HEK293T (cell line): Measurements from ENCODE around the gene OSBPL8.

Experiments
- CTCF ChIA-PET: fragments of 350-600 bp; formaldehyde crosslinking; extraction: SDS; loops from one replicate; lab custom pipeline; 2021; ENCODE audit warnings: antibody characterized with exemption, inconsistent platforms; lab: Yijun Ruan, JAX
- POLR2A ChIA-PET: fragments of 350-600 bp; formaldehyde crosslinking; extraction: SDS; loops from one replicate; lab custom pipeline; 2020; ENCODE audit warnings: antibody characterized with exemption, inconsistent platforms; lab: Yijun Ruan, JAX
- DNase-seq: peaks from one replicate; pipeline ENCODE4 v3.0.0; 2012; ENCODE audit warnings: mixed read lengths; ENCODE audit errors: extremely low spot score
- ARNT ChIP-seq: fragments of 450-650 bp; IDR thresholded peaks from 2 replicates; pipeline ENCODE4 v1.6.1; 2017; ENCODE audit warnings: mild to moderate bottlenecking
- BHLHE40 ChIP-seq: fragments of 450-650 bp; IDR thresholded peaks from 2 replicates; pipeline ENCODE4 v1.6.1; 2016; ENCODE audit warnings: mild to moderate bottlenecking, moderate library complexity, borderline replicate concordance
- CTBP1 ChIP-seq: fragments of 450-650 bp; IDR thresholded peaks from 2 replicates; pipeline ENCODE4 v1.6.1; 2016; ENCODE audit warnings: borderline replicate concordance
- ELF4 ChIP-seq: fragments of 450-650 bp; IDR thresholded peaks from 2 replicates; pipeline ENCODE4 v1.6.1; 2017; ENCODE audit warnings: antibody characterized with exemption
- FOXA1 ChIP-seq: fragments of 450-650 bp; IDR thresholded peaks from 2 replicates; pipeline ENCODE4 v1.6.1; 2016; ENCODE audit warnings: mild to moderate bottlenecking
- FOXK2 ChIP-seq: fragments of 450-650 bp; IDR thresholded peaks from 2 replicates; pipeline ENCODE4 v1.6.1; 2016; ENCODE audit warnings: mild to moderate bottlenecking
- FOXM1 ChIP-seq: fragments of 450-650 bp; IDR thresholded peaks from 2 replicates; pipeline ENCODE4 v1.6.1; 2017; ENCODE audit warnings: mild to moderate bottlenecking, borderline replicate concordance
- HDGF ChIP-seq: fragments of 450-650 bp; IDR thresholded peaks from 2 replicates; pipeline ENCODE4 v1.6.1; 2017; ENCODE audit warnings: antibody characterized with exemption, borderline replicate concordance
- L3MBTL2 ChIP-seq: fragments of 450-650 bp; conservative IDR thresholded peaks from 2 replicates; pipeline ENCODE4 v1.6.1; 2016; ENCODE audit warnings: mild to moderate bottlenecking
- LEF1 ChIP-seq: fragments of 450-650 bp; IDR thresholded peaks from 2 replicates; pipeline ENCODE4 v1.6.1; 2017; ENCODE audit warnings: mild to moderate bottlenecking, borderline replicate concordance
- NFRKB ChIP-seq: fragments of 450-650 bp; IDR thresholded peaks from 2 replicates; pipeline ENCODE4 v1.6.1; 2016; ENCODE audit warnings: mild to moderate bottlenecking, moderate library complexity
- PKNOX1 ChIP-seq: fragments of 450-650 bp; IDR thresholded peaks from 2 replicates; pipeline ENCODE4 v1.6.1; 2016
- SP1 ChIP-seq: fragments of 450-650 bp; IDR thresholded peaks from 2 replicates; pipeline ENCODE4 v1.6.1; 2017
- SUZ12 ChIP-seq: fragments of 450-650 bp; IDR thresholded peaks from 2 replicates; pipeline ENCODE4 v1.6.1; 2016; ENCODE audit warnings: mild to moderate bottlenecking
- TARDBP ChIP-seq: fragments of 450-650 bp; IDR thresholded peaks from 2 replicates; pipeline ENCODE4 v1.6.1; 2016
- ZNF384 ChIP-seq: fragments of 450-650 bp; IDR thresholded peaks from 2 replicates; pipeline ENCODE4 v1.6.1; 2016

OSBPL8 gene

GRCh38 chr12:76316468-76316867 lies 243.1 kb downstream of the OSBPL8 start:
- POLR2A ChIA-PET, result no interaction called here
- DNase-seq, result no peak
- CTCF ChIA-PET, result no interaction called here
- TF ChIP-seq CTBP1 (no peak), ARNT (no peak), FOXM1 (no peak), NFRKB (no peak), FOXA1 (no peak), L3MBTL2 (no peak), LEF1 (no peak), FOXK2 (no peak), SP1 (no peak), PKNOX1 (no peak), TARDBP (no peak), BHLHE40 (no peak), HDGF (no peak), ZNF384 (no peak), SUZ12 (no peak), ELF4 (no peak)

GRCh38 chr12:76313299-76313698 lies 246.3 kb downstream of the OSBPL8 start:
- ChIA-PET CTCF (interaction anchor here (0.7 kb wide), 1 partner anchor 922 kb away, joined by 4 read pairs; the partner anchor contains the start of gene GLIPR1L2), POLR2A (no interaction called here)
- DNase-seq, result no peak
- TF ChIP-seq ELF4 (no peak), ZNF384 (no peak), NFRKB (no peak), FOXM1 (no peak), FOXA1 (no peak), TARDBP (no peak), SUZ12 (no peak), ARNT (no peak), SP1 (no peak), L3MBTL2 (no peak), PKNOX1 (no peak), CTBP1 (no peak), HDGF (no peak), BHLHE40 (no peak)

GRCh38 chr12:76312315-76312714 lies 247.3 kb downstream of the OSBPL8 start:
- no peak for DNase-seq

GRCh38 chr12:76311796-76312195 lies 247.8 kb downstream of the OSBPL8 start:
- POLR2A ChIA-PET, result no interaction called here
- DNase-seq, result no peak
- CTCF ChIA-PET, result no interaction called here
- TF ChIP-seq LEF1 (no peak), BHLHE40 (no peak), TARDBP (no peak), CTBP1 (no peak), ELF4 (no peak)

More at GRCh38 chr12:76312315-76312714, 247.3 kb downstream of the OSBPL8 start:
- CTCF ChIA-PET, result no interaction called here
- no peak for TF ChIP-seq ARNT
- no peak for TF ChIP-seq SUZ12
- no peak for TF ChIP-seq ZNF384
- TF ChIP-seq FOXA1, result no peak
- no peak for TF ChIP-seq CTBP1
- TF ChIP-seq NFRKB, result no peak
- TF ChIP-seq BHLHE40, result no peak
- POLR2A ChIA-PET, result no interaction called here

- POLR2A ChIA-PET, result no interaction called here
- CTCF ChIA-PET, result no interaction called here
- no peak for DNase-seq
- no peak for TF ChIP-seq NFRKB
Observed at GRCh38 chr12:76310110-76310509, 249.5 kb downstream of the OSBPL8 start.

- DNase-seq, result no peak
- POLR2A ChIA-PET, result interaction anchor here (1.0 kb wide), 1 partner anchor 40 kb away, joined by 3 read pairs; the partner anchor contains the start of gene BBS10
- TF ChIP-seq ELF4, result no peak
- TF ChIP-seq FOXA1, result no peak
- no peak for TF ChIP-seq ARNT
- no peak for TF ChIP-seq LEF1
- no peak for TF ChIP-seq NFRKB
- TF ChIP-seq HDGF, result no peak
- no peak for TF ChIP-seq PKNOX1
- no peak for TF ChIP-seq ZNF384
- no peak for TF ChIP-seq BHLHE40
- TF ChIP-seq FOXM1, result no peak
- no peak for TF ChIP-seq CTBP1
- TF ChIP-seq SP1, result no peak
- no peak for TF ChIP-seq TARDBP
- TF ChIP-seq SUZ12, result no peak
- TF ChIP-seq L3MBTL2, result no peak
- CTCF ChIA-PET, result no interaction called here
Observed at GRCh38 chr12:76308866-76309265, 250.7 kb downstream of the OSBPL8 start.

- no peak for DNase-seq
- ChIA-PET CTCF (no interaction called here), POLR2A (no interaction called here)
- TF ChIP-seq BHLHE40 (no peak), FOXM1 (no peak), SUZ12 (no peak), TARDBP (no peak), FOXA1 (no peak), ELF4 (no peak), ARNT (no peak), NFRKB (no peak), PKNOX1 (no peak)
Observed at GRCh38 chr12:76307083-76307482, 252.5 kb downstream of the OSBPL8 start.
